ENCODE data around the gene YWHAB.

DNA sequence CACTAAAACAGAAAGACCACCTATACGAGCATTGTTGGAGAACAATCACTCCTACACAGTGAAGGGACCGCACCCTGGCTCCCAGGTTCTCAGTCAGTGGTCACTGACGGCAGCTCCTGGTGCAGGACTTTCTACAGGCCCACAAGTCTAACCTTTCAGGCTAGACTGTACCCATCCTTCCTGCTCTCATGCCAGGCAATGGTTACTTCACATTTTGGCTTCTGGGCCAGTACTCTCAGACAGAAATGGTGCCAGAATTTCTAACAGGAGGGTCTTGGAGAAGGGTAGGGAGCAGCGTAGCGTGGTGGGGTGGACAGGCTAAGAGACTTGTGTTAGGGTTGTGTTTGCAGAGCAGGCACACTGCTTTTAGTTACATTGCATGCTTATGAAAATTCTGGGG is 62.6 kb downstream of the YWHAB start:
- TF ChIP-seq, protein P1, sequence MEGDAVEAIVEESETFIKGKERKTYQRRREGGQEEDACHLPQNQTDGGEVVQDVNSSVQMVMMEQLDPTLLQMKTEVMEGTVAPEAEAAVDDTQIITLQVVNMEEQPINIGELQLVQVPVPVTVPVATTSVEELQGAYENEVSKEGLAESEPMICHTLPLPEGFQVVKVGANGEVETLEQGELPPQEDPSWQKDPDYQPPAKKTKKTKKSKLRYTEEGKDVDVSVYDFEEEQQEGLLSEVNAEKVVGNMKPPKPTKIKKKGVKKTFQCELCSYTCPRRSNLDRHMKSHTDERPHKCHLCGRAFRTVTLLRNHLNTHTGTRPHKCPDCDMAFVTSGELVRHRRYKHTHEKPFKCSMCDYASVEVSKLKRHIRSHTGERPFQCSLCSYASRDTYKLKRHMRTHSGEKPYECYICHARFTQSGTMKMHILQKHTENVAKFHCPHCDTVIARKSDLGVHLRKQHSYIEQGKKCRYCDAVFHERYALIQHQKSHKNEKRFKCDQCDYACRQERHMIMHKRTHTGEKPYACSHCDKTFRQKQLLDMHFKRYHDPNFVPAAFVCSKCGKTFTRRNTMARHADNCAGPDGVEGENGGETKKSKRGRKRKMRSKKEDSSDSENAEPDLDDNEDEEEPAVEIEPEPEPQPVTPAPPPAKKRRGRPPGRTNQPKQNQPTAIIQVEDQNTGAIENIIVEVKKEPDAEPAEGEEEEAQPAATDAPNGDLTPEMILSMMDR (IDR thresholded peaks at IDR 0.05) = no peak
- TF ChIP-seq POLR2A (IDR thresholded peaks at IDR 0.05) = no peak
